ENCODE results near the gene GINS1.
"Not testable (repeated sequence)": the region's sequence is repeated elsewhere in the genome, so short reads cannot be mapped to it uniquely, and the experiment has no call there.

The GINS1 gene

GRCh38 chr20:25399037-25399430 lies 8.4 kb upstream of the GINS1 start:
- H3K4me3 ChIP-seq (ENCODE audit: low read depth, low read length): no peak overlapping the region
- peak; percentile 91 for DNase-seq (ENCODE audit: low read depth)
- peak; percentile 69 for TF ChIP-seq CTCF (conservative IDR thresholded peaks at IDR 0.05; ENCODE audit: low read depth, low read length)

GRCh38 chr20:25400291-25400732 lies 7.2 kb upstream of the GINS1 start:
- not testable (repeated sequence) for H3K4me3 ChIP-seq (ENCODE audit: low read depth, low read length); DNase-seq (ENCODE audit: low read depth)

DNA sequence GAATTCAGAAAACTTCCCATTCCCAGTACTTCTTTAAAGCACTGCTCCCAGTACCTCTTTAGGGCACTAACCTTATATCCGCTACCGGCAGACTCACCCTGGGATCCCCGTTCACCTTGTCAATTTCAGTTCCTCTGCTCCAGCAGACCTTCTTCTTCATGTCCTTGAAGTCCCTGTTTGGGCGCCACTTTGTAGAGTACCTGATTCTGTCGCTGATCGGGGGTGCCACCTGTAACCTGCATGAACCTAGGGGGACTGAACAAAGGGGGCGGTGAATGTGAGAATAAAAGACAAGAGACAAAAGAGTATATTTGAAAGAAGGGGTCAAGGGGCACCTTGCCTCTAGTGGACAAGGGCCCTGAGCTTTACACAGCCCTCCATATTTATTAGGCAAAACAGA lies 4.9 kb upstream of the GINS1 start:
- no peak overlapping the region for H3K4me3 ChIP-seq (ENCODE audit: low read depth, low read length)
- no peak for TF ChIP-seq CTCF (conservative IDR thresholded peaks at IDR 0.05; ENCODE audit: low read depth, low read length)
- peak; percentile 33 for DNase-seq (ENCODE audit: low read depth)

DNA sequence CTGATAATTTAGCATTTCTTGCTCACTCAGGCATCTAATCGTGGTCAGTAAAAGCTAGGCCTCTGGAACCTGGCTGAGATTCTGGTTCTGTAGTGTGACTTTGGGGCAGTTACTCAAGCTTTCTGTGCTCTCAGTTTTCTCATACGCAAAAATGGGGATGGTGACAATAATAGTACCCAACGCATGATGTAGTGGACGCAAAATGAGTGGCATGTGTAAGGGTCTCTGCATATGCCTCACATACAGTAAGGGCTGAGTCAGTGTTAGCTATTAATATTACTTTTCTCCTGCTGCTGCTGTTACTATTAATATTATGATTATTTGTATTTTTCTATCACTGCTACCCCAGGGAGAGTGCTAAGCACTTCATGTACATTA lies 686 bp downstream of the GINS1 start:
- no peak for DNase-seq (ENCODE audit: low read depth)
- no peak for TF ChIP-seq CTCF (conservative IDR thresholded peaks at IDR 0.05; ENCODE audit: low read depth, low read length)
- peak overlapping the region; percentile 91 for H3K4me3 ChIP-seq (ENCODE audit: low read depth, low read length)

GRCh38 chr20:25408890-25409289 lies 1.4 kb downstream of the GINS1 start:
- DNase-seq (ENCODE audit: low read depth): no peak
- TF ChIP-seq CTCF (conservative IDR thresholded peaks at IDR 0.05; ENCODE audit: low read depth, low read length): no peak
- no peak overlapping the region for H3K4me3 ChIP-seq (ENCODE audit: low read depth, low read length)

DNA sequence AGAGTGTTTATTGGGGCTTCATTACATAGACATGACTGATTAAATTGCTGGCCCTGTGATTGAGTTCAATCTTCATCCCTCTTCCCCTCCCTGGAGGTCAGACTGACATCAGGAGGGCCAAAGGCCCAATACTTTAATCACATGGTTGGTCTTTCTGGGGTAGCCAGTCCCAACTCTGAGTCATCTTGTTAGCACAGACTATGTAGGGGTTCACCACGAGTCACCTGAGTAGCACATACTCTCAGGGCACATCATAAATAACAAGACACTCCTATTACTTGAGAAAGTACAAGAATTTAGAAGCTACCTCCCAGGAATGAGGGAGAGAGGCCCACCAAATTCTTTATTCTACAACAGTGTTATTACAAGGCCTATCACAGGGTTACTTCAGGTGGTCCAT lies 11.3 kb downstream of the GINS1 start:
- no peak for TF ChIP-seq CTCF (conservative IDR thresholded peaks at IDR 0.05; ENCODE audit: low read depth, low read length)
- DNase-seq (ENCODE audit: low read depth): peak; percentile 60
- no peak overlapping the region for H3K4me3 ChIP-seq (ENCODE audit: low read depth, low read length)

DNA sequence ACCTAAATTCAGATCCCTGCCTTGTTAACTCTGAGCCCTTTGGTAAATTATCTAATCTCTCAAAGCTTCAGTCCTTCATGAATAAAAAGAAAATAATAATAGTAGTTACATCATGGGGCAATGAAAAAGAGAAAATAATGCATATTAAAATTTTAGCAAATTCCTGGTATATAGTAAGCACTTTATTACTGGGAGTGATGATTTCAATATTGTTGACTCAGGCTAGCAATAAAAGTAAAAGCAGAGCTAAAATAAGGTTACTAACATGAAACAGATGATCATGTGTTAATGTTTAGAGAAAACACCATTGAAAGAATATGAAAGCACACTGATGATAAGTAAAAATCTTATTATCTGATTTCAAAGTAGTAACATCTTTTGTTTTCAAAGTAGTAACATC lies 13.6 kb downstream of the GINS1 start:
- no peak overlapping the region for H3K4me3 ChIP-seq (ENCODE audit: low read depth, low read length)
- no peak for DNase-seq (ENCODE audit: low read depth)
- TF ChIP-seq CTCF (conservative IDR thresholded peaks at IDR 0.05; ENCODE audit: low read depth, low read length): no peak

- TF ChIP-seq CTCF (conservative IDR thresholded peaks at IDR 0.05; ENCODE audit: low read depth, low read length): no peak
- no peak for DNase-seq (ENCODE audit: low read depth)
- H3K4me3 ChIP-seq (ENCODE audit: low read depth, low read length): no peak overlapping the region
These were observed 14.6 kb downstream of the GINS1 start for GRCh38 chr20:25422032-25422431.
